Right atrium auricular region (tissue), 2 donors: ENCODE results near the gene NAALADL2. TPM values are rescaled to one million over a fixed set of nuclear protein-coding genes. Genes with fewer than 3 reads are reported as not detected.

ENCODE experiments used
- DNase-seq: peaks from one replicate; pipeline ENCODE4 v3.0.0-alpha.2; 2019; ENCODE audit warnings: low spot score
- H3K27ac ChIP-seq, 2 donors: fragments of 200-600 bp; sonication (generic); 1 replicate in 1 of 2; 2 replicates in 1 of 2; pipeline ENCODE4 v1.5.1; 2016 to 2019
- H3K27me3 ChIP-seq, 2 donors: fragments of 200-600 bp; sonication (generic); one replicate each; pipeline versions ENCODE4 v1.5.1 to v1.6.0; 2017 to 2019
- H3K36me3 ChIP-seq: fragments of 200-600 bp; sonication (generic); one replicate; pipeline ENCODE4 v1.5.1; 2016
- H3K4me1 ChIP-seq, 2 donors: fragments of 200-600 bp; sonication (generic); one replicate each; pipeline versions ENCODE4 v1.5.1 to v1.6.0; 2017 to 2019
- H3K4me3 ChIP-seq, 2 donors: fragments of 200-600 bp; sonication (generic); 1 replicate in 1 of 2; 2 replicates in 1 of 2; pipeline ENCODE4 v1.5.1; 2017 to 2019; ENCODE audit warnings: mild to moderate bottlenecking in 1 of 2, moderate library complexity in 1 of 2
- H3K9me3 ChIP-seq, 2 donors: fragments of 200-600 bp; sonication (generic); one replicate each; pipeline ENCODE4 v1.5.1; 2019
- CTCF ChIP-seq, 2 donors: fragments of 200-600 bp; sonication (generic); IDR thresholded peaks; one replicate each; pipeline ENCODE4 v1.5.1; 2019; ENCODE audit warnings: antibody characterized with exemption in 2 of 2
- total RNA-seq, 2 donors: library from RNA; depleted of rRNA; stranded (reverse); fragments of >200 nt; gene quantifications; one replicate each; pipeline ENCODE4 v1.1.0, GENCODE V29; 2016

The NAALADL2 gene
- total RNA-seq, 2 donors from 2014 or later, result 2.5 to 3.2 TPM

GRCh38 chr3:175222356-175222755 is 363.2 kb downstream of the NAALADL2 start:
- DNase-seq, result no peak
- Histone ChIP-seq H3K27me3 (no peaks in the 10 kb centered on the region), H3K4me3 (no peak overlapping the region), H3K36me3 (no peaks in the 10 kb centered on the region), H3K9me3 (no peaks in the 10 kb centered on the region), H3K27ac (no peak overlapping the region), H3K4me1 (no peaks in the 10 kb centered on the region)
- TF ChIP-seq CTCF (IDR thresholded peaks at IDR 0.05), result no peak

GRCh38 chr3:175224051-175224450 is 364.9 kb downstream of the NAALADL2 start:
- no peaks in the 10 kb centered on the region for H3K27me3 ChIP-seq
- H3K4me3 ChIP-seq, result no peak overlapping the region
- DNase-seq, result no peak
- H3K27ac ChIP-seq, result no peak overlapping the region
- H3K36me3 ChIP-seq, result no peaks in the 10 kb centered on the region
- H3K4me1 ChIP-seq, result no peaks in the 10 kb centered on the region
- no peaks in the 10 kb centered on the region for H3K9me3 ChIP-seq
- no peak for TF ChIP-seq CTCF (IDR thresholded peaks at IDR 0.05)

GRCh38 chr3:175226444-175226843 is 367.3 kb downstream of the NAALADL2 start:
- no peak for DNase-seq
- H3K4me1 ChIP-seq, result no peaks in the 10 kb centered on the region
- no peak for TF ChIP-seq CTCF (IDR thresholded peaks at IDR 0.05)
- H3K9me3 ChIP-seq, result no peaks in the 10 kb centered on the region
- no peak overlapping the region for H3K27ac ChIP-seq
- H3K36me3 ChIP-seq, result no peaks in the 10 kb centered on the region
- no peaks in the 10 kb centered on the region for H3K27me3 ChIP-seq
- H3K4me3 ChIP-seq, result no peak overlapping the region

GRCh38 chr3:175227126-175227525 is 368.0 kb downstream of the NAALADL2 start:
- Histone ChIP-seq H3K27me3 (no peaks in the 10 kb centered on the region), H3K36me3 (no peaks in the 10 kb centered on the region), H3K4me1 (no peaks in the 10 kb centered on the region), H3K27ac (no peak overlapping the region), H3K4me3 (no peak overlapping the region), H3K9me3 (no peaks in the 10 kb centered on the region)
- no peak for DNase-seq
- TF ChIP-seq CTCF (IDR thresholded peaks at IDR 0.05), result no peak

GRCh38 chr3:175233957-175234940 is 375.1 kb downstream of the NAALADL2 start:
- no peak for TF ChIP-seq CTCF (IDR thresholded peaks at IDR 0.05)
- Histone ChIP-seq H3K27ac (no peak overlapping the region), H3K9me3 (no peaks in the 10 kb centered on the region), H3K4me3 (no peak overlapping the region), H3K27me3 (no peaks in the 10 kb centered on the region), H3K4me1 (no peaks in the 10 kb centered on the region), H3K36me3 (no peaks in the 10 kb centered on the region)
- no peak for DNase-seq
